Aorta (tissue), 5 donors: ENCODE measurements around the gene CDC42EP4. TPM values are rescaled to one million over a fixed set of nuclear protein-coding genes. Genes with fewer than 3 reads are reported as not detected.
"Not testable (repeated sequence)": the region's sequence is repeated elsewhere in the genome, so short reads cannot be mapped to it uniquely, and the experiment has no call there.

Source experiments
- ATAC-seq: fragments of 200-7000 bp; cut with Tn5 transposase; one replicate; pipeline ENCODE4 v1.9.1; 2022; ENCODE audit warnings: moderate library complexity; ENCODE audit not compliant: low FRiP score
- DNase-seq, 2 donors: peaks; one replicate each; pipeline ENCODE4 v3.0.0-alpha.2; 2020
- H3K27ac ChIP-seq, 2 donors: one replicate each; pipeline ENCODE4 v1.5.1; 2013; ENCODE audit warnings: low read length in 2 of 2, mild to moderate bottlenecking in 2 of 2, moderate library complexity in 2 of 2, control low read depth in 1 of 2, inconsistent platforms in 1 of 2, low read depth in 1 of 2
- H3K27me3 ChIP-seq, 2 donors: one replicate each; pipeline ENCODE4 v1.6.1; 2013; ENCODE audit warnings: control low read depth in 1 of 2, low read length in 1 of 2, mild to moderate bottlenecking in 1 of 2, moderate library complexity in 1 of 2; ENCODE audit not compliant: insufficient read depth in 2 of 2, control insufficient read depth in 1 of 2
- H3K36me3 ChIP-seq, 2 donors: one replicate each; pipeline ENCODE4 v1.6.1; 2013; ENCODE audit warnings: control low read depth in 1 of 2, low read length in 1 of 2, mild to moderate bottlenecking in 1 of 2; ENCODE audit not compliant: insufficient read depth in 2 of 2, control insufficient read depth in 1 of 2
- H3K4me1 ChIP-seq, 2 donors: one replicate each; pipeline ENCODE4 v1.6.1; 2013; ENCODE audit warnings: low read length in 2 of 2, control low read depth in 1 of 2, mild to moderate bottlenecking in 1 of 2, moderate library complexity in 1 of 2; ENCODE audit not compliant: insufficient read depth in 2 of 2, control insufficient read depth in 1 of 2
- H3K4me3 ChIP-seq, 2 donors: one replicate each; pipeline ENCODE4 v1.5.1; 2013; ENCODE audit warnings: low read length in 2 of 2, control low read depth in 1 of 2, mild to moderate bottlenecking in 1 of 2
- H3K9me3 ChIP-seq: one replicate; pipeline ENCODE4 v1.6.1; 2013; ENCODE audit warnings: mild to moderate bottlenecking, low read length; ENCODE audit not compliant: control insufficient read depth
- WGBS, 2 donors: extraction: QIAGEN DNeasy Blood & Tissue Kit; methylation state at CpG; one replicate each; pipeline ENCODE4 v1.1.7; 2013; 5-methylcytosine and 5-hydroxymethylcytosine counted together
- intact Hi-C, 2 donors: fragments of 100-400 bp; cut with DNase I; formaldehyde crosslinking; loops; one replicate each; pipeline versions ENCODE4 v1.14.2 to v1.15.0; 2022
- polyA plus RNA-seq, 2 donors: library from polyadenylated mRNA; stranded (reverse); fragments of 200-250 nt; gene quantifications; one replicate each; pipeline ENCODE4 v1.2.3, GENCODE V29; 2013
- total RNA-seq, 2 donors: library from RNA; stranded (reverse); fragmentation: NEBNext Ultra II Directional; extraction: Animal tissue kit (Norgen Biotek cat#: 25700); gene quantifications; one replicate each; pipeline ENCODE4 v1.2.1, GENCODE V29; 2021
- donor health status: healthy with polysubstance abuse.
- donor health status: Bipolar disorder and iron deficiency.
- donor health status: DM: no; HTN: no; CAD: no.
- donor health status: DM: no; HTN: no; CAD: no.
- donor health status: DM: yes; HTN: yes; CAD: no.

Gene CDC42EP4
- total and polyA plus RNA-seq, 4 donors = 23.6 to 73.7 (median 43.3) TPM

- Histone ChIP-seq H3K9me3 (no peaks in the 10 kb centered on the region), H3K4me3 (no peak overlapping the region), H3K27me3 (no peaks in the 10 kb centered on the region), H3K4me1 (no peaks in the 10 kb centered on the region), H3K36me3 (no peaks in the 10 kb centered on the region), H3K27ac (no peak overlapping the region)
- DNase-seq (no peak), ATAC-seq (no peak)
- intact Hi-C loops = no loop called here
- 78 to 83% methylated on average over 11 of the region's 11 CpGs for WGBS, 2 donors
Measured at GRCh38 chr17:73267648-73268537, 43.9 kb downstream of the CDC42EP4 start.

GRCh38 chr17:73266796-73267195, 45.0 kb downstream of the CDC42EP4 start:
- DNase-seq (no peak), ATAC-seq (no peak)
- no peaks in the 10 kb centered on the region for H3K9me3 ChIP-seq
- H3K27me3 ChIP-seq = no peaks in the 10 kb centered on the region
- no peaks in the 10 kb centered on the region for H3K36me3 ChIP-seq
- H3K27ac ChIP-seq = no peak overlapping the region
- no peak overlapping the region for H3K4me3 ChIP-seq
- H3K4me1 ChIP-seq = no peaks in the 10 kb centered on the region
- WGBS, 2 donors = 90 to 92% methylated on average over 11 of the region's 11 CpGs
- intact Hi-C loops = no loop called here

- Histone ChIP-seq H3K27me3 (no peaks in the 10 kb centered on the region), H3K36me3 (no peaks in the 10 kb centered on the region), H3K9me3 (no peaks in the 10 kb centered on the region), H3K4me1 (no peaks in the 10 kb centered on the region), H3K4me3 (no peak overlapping the region), H3K27ac (no peak overlapping the region)
- DNase-seq = no peak
- intact Hi-C loops = no loop called here
- WGBS, 2 donors = 91 to 92% methylated on average over 24 of the region's 24 CpGs
- ATAC-seq = no peak
Measured at GRCh38 chr17:73265646-73266640, 45.9 kb downstream of the CDC42EP4 start.

- H3K27me3 ChIP-seq, H3K4me1 ChIP-seq, intact Hi-C loops, H3K9me3 ChIP-seq, H3K4me3 ChIP-seq, H3K27ac ChIP-seq, ATAC-seq, DNase-seq, H3K36me3 ChIP-seq: not testable (repeated sequence)
- 80 to 92% methylated on average over 2 of the region's 2 CpGs for whole genome bisulfite sequencing, 2 donors
Measured at GRCh38 chr17:73264448-73264847, 47.4 kb downstream of the CDC42EP4 start.

- no peak for ATAC-seq
- intact Hi-C loops = no loop called here
- Histone ChIP-seq H3K4me3 (no peak overlapping the region), H3K27me3 (no peaks in the 10 kb centered on the region), H3K27ac (no peak overlapping the region), H3K36me3 (no peaks in the 10 kb centered on the region), H3K9me3 (no peaks in the 10 kb centered on the region), H3K4me1 (no peaks in the 10 kb centered on the region)
- peak in 1 of 2 donors; percentile 46 for DNase-seq
- WGBS, 2 donors = 84 to 86% methylated on average over 12 of the region's 12 CpGs
Measured at GRCh38 chr17:73262676-73263642, 48.8 kb downstream of the CDC42EP4 start.

GRCh38 chr17:73261952-73262675, 49.7 kb downstream of the CDC42EP4 start:
- intact Hi-C loops = no loop called here
- DNase-seq (peak in 1 of 2 donors; percentile 35), ATAC-seq (peak; percentile 66)

GRCh38 chr17:73261617-73261951, 50.2 kb downstream of the CDC42EP4 start, which contains the start of gene CPSF4L:
Gene CPSF4L (minus strand): TSS chr17:73261880. CDS start chr17:73261818, 62 bp downstream.
- ATAC-seq (no peak), DNase-seq (peak in 1 of 2 donors; percentile 43)
- no peaks in the 10 kb centered on the region for H3K27me3 ChIP-seq
- intact Hi-C loops = no loop called here
- H3K4me1 ChIP-seq = no peaks in the 10 kb centered on the region
- no peak within 1 kb of the TSS for H3K4me3 ChIP-seq
- H3K27ac ChIP-seq = no peak within 1 kb of the TSS
- no peaks in the 10 kb centered on the region for H3K36me3 ChIP-seq
- no peaks in the 10 kb centered on the region for H3K9me3 ChIP-seq
- 94 to 97% methylated on average over 9 of the region's 9 CpGs for WGBS, 2 donors

More at GRCh38 chr17:73261952-73262675, 49.7 kb downstream of the CDC42EP4 start:
- Histone ChIP-seq H3K27ac (no peak overlapping the region), H3K9me3 (no peaks in the 10 kb centered on the region), H3K36me3 (no peaks in the 10 kb centered on the region), H3K4me1 (no peaks in the 10 kb centered on the region), H3K27me3 (no peaks in the 10 kb centered on the region), H3K4me3 (no peak overlapping the region)
- 85 to 89% methylated on average over 19 of the region's 19 CpGs for WGBS, 2 donors
